Inferior parietal cortex (tissue), 1 donor: ENCODE measurements around the gene ADRA2B.
"Not testable (repeated sequence)": the region's sequence is repeated elsewhere in the genome, so short reads cannot be mapped to it uniquely, and the experiment has no call there.

Experiments
- DNase-seq: peaks from one replicate; pipeline ENCODE4 v3.0.0-alpha.2; 2016; ENCODE audit errors: extremely low spot score

Gene ADRA2B

DNA sequence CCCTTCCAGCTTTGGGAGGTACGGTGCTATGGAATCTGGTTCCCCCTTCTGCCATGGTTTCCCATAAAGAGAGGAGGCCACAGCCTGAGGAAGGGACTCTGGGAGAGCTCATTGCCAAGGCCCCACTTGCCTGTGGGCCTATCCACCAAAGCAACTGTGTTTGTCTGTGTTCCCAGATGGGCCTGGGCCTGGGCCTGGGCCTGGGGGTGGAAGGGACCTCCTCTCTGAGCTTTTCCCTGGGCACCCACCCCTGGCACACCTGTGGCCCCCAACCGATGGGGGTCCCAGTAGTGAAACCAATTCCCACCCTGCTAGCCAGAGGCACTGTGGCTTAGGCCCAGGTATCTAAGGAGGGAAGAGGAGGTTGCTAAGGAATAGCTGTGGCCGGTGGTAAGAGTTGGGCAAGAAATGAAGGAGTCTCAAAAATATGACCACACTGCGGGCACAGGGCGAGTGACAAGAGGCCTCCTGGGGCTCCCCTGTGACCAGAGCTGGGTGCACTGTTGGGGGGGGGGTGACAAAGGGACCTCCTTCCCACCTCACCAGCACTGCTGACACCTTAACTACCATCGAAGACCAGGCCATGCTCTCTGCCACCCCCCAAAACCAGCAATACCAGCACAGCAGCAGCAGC, 33.8 kb upstream of the ADRA2B start:
- no peak for DNase-seq

DNA sequence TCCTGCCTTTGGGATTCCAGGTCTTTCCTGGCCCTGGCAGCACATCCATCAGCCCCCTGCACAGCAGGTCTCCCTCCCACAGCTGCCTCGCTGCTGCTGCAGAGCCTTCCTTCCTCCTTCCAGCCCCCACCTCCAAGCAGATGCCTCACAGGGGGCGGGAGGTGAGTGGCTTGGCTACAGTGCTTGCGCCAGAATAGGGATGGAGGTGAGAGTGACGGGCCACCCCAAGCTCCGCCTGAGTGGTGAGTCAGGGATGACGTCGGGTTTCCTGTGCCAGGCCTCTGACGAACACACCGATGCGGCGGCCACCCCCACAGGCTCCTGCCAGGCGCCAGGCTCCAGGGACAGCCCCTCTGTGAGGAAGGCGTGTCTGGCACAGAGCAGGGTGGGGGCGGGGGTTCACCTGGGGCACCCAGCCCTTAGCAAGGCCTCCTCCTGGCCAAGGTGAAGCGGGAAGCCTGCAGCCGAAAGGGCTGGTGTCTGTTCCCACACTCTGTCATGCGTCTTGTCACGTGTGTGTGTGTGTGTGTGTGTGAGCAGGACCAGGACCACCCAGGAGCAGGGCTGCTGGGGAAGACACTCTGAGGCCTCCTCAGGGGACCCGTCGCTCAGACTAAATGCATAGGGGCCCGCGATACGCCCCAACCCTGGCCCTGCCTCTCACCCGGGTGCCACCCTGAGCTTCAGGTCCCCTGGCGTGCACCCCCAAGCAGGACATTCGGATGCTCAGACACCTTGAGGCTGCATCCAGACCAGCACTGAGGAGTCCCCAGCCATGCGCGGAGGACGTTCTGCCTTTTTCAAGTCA, 32.2 kb upstream of the ADRA2B start:
- DNase-seq, result no peak

DNA sequence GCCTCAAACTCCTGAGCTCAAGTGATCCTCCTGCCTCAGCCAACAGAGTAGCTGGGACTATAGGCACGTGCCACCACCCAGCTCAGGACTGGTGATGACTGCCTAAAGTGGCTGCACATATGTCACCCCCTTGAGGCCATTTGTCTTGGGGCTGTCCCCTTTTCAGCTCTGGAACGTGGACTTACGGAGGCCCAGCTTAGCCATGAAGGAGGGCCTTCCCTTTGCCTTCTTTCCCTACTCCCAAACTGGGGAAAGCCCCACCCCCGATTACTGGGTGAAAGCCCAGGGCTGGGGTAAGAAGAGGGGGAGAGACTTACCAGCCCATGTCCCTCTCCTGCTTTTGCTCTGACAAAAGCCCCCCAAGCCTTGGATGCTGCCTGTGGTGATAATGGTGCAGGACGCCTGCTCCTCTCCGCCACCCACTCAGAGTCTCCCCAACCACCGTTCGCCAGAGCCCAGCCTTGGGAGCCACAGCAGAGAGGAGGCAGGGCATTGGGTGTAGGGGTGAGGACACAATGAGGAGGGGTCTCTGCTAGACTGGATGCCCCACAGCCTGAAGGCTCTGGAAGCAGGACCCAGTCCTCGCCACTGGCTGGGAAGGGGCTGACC, 31.3 kb upstream of the ADRA2B start:
- DNase-seq, result no peak

DNA sequence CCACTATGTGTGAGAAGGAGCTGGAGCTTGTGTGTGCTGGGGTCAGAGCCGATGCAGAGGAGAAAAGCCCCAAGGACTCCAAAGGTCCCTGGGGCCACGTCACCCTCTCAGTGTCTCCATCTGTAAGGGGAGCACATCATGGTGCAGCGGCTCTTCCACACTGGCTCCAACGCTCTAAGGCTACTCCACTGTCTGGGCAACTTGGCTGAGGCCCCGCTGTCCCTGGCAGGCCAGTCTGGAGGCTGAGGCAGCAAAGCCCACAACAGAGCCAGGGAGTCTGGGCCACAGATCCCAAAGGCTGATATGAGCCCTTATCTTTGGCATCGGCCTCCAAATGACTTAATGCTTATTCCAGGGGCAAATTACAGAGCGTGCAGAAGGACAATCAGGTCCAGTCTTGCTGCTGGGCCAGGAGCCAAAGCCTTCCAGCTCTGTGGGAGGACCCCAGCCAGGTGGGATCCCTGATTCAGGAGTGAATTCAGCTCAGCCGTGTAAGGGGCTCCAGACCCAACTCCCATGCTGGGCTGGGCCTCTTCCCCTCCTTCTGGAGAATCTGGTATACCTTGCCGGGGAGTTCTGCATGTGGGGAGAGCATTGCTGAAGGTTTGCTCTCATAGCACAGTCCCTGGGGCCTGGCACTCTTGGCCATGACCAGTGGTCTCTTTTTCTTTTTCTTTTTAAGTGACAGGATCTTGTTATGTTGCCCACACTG, 30.7 kb upstream of the ADRA2B start:
- no peak for DNase-seq

DNA sequence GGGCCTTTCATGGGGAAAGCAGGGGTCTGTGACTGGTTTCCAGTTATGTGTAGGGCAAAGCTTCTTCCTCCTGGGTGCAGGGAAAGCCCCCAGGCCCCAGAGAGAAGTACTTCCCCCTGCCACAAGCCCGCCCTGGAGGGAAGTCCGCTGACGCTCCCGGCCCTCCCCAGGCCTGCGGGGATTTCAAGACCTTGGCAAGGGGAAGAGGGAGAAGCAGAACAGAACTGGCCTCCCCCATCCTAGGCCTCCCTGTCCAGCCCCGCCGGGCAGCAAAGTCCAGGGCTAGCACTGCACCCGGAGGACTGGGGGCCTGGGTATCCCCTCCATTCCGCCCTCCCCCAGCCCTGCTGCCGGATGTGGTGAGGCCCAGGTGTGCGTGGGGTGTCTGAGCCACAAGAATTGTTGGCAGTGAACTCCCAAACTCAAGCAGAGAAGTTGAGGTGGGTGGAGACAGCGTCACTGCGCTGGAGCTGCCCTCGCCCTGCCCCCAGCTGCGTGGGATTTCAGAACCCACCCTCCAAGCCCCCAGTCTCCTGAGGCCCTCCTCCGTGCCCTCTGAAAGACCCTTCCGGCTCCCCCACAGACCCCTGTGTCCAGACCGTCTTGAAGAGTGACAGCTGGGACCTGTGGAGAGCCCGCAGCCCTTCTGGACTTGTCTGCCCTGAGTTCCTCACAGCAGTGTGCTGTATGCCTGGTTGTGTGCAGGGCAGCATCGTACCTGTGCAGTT, 29.9 kb upstream of the ADRA2B start:
- DNase-seq, result no peak

DNA sequence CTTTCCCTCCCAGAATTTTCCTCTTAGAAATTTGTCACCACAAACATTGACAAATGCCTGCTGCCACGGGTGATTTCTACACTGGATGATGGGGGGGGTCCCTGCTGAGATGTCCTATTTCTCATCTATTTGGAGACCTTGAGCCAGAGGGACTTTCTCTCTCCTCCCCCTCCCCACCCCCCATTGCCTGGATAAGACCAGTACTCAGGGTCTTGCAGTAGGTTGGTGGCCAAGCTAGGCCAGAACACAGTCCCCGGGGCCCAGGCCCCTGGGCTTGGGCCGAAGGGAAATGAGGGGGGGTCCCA, 29.4 kb upstream of the ADRA2B start:
- no peak for DNase-seq

DNA sequence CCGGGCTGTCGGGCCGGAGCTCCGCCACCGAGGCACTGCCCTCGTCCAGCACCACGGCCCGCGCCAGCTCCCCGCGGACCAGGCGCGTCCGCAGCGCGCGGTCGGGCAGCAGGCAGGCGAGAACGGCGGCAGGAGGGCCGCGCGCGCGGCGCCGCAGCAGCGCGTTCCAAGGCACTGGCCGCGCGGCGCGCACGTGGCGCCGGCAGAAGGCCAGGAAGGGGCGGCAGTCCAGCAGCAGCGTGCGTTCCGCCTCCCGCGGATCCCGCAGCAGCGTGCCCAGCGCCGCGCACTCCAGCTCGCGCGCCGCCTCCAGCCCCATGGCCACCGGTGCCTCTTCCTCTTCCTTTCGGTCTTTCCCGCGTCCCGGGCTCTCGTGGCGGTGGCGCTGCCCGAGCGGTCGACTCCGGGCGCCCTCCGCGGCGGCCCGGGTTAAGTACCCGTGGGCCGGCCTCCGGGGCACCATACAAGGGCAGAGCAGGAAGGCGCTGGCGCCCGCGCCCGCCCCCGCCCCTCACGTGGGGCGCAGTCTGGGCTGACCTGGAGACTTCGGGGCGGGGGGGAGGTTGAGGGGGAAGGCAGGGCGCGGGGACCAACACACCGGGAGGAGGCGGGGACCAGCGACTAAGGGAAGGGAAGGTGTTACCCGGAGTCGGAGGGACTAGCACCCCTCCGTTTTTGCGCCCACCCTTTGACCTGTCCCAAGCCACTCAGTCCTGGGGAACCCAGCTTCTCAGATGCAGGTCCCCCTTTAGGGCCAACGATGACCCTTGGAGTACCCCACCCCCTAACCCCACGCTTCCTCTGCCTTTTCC, 28.9 kb upstream of the ADRA2B start, which contains the start of gene DUSP2:
Gene DUSP2 (minus strand): TSS at position 405 of the 812 bp plus-strand sequence. CDS start 86 bp downstream, at position 319.
- peak; percentile 45 for DNase-seq

DNA sequence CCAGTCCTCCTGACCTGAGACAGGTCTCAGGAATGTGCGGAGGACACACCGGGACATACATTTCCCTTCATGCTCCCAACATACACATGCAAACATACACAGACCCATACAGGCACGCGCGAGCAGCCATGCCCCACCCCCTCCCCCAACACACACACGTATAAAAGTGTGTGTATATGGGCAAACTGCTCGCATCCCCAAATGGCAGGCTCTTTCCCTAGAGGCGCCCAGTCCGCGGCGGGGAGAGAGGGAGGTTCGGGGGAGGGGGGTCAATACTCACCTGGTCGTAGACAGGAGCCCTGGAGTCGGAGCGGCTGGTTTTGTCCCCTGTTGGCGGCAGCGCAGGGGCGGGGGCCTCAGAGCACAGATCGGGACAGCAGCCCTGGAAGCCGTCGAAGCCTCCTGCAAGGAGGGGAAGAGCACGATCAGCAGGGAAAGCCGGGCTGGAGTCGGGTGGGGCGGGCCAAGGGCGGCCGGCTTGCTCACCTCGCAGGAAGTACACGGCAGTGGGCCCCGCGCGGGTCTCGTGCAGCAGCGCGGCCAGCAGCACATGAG, 28.2 kb upstream of the ADRA2B start:
- no peak for DNase-seq

DNA sequence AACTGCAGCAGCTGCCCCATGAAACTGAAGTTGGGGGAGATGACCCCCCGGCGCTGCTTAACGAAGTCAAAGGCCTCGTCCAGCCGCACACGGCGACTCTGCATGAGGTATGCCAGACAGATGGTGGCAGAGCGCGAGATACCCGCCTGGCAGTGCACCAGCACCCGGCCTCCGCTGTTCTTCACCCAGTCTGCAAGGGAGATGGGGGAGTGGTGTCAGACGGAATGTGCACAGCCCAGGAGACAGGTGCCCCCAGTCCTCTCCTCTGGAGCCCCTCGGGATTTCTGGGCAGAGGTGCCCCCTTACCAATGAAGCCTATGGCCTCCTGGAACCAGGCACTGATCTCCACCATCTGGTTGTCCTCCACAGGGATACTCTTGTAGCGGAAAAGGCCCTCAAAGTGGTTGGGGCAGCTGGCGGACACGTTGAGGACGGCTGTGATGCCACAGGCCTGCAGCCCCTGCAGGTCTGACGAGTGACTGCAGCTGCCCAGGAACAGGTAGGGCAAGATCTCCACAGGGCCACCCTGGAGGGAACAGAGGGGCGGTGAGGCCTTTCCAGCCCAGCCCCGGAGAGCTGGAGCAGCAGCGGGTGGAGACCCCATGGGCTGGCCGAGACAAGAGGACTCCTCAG, 27.6 kb upstream of the ADRA2B start:
- no peak for DNase-seq

DNA sequence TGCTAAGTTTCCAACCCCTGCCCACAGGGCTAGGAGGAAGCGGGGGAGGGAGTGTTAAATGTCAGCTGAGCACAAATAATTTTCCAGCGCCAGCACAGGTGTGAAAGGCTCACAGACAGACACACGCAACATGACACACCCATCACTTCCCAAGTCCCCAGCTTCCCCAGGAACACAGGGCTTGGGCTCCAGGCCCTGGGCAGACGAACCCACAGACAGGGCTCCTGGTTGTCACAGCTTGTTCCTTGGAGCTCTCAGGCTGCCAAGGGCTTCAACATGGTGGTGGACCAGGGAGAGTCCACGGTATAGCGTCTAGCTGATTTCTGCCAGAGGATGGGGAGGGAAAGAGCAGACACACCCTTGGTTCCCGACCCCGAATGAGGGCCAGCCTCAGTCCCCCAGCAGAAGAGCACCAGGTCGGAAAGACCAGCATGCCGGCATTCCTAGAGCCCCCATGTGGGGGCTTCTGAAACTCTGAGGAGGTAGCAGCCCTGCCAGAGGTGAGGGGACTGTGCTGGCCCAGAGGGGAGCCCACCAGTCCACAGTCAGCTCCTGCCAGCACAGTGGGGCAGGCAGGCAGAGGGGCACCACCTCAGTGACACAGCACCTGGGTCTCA, 27.0 kb upstream of the ADRA2B start:
- no peak for DNase-seq

DNA sequence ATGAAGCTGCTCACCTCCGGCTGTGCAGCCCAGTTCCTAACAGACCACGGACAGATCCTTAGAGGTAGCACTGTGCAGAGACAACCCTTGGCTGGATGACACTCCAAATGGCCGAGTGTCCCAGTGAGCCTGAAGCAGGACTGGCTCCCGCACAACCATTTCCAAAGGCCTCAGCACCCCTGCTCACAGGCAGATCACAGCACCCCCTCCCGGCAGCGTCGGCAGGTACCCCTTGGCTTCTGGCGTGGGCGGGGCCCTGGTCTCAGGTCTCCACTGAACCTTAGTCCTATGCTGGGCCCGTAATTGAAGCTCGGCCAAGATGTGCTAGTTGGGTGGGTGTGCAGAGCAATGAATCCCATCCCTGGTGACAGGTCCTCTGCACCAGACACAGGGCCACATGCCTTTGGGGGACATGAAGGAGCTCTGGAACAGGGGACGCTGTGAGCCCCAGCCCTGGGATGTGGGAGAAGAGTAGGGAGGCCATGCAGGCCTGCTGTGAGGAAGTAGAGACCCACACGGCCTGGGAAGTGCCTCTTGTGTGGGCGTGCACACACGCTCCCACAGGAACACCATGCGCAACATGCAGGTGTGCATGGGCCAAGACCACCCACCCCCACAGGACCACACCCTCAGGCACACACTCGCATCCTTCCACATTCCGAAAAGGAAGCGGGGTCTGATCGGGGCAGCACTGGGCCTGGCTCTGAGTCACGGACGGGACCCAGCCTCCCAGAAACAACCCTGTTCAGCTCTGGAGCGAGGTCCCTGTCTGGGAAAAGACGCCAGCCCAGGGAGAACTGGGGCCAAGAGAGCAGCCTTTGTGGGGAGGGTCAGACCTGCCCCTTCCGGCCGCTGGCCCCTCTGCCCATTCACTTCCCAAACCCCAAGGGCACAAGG, 26.1 kb upstream of the ADRA2B start:
- DNase-seq, result no peak

DNA sequence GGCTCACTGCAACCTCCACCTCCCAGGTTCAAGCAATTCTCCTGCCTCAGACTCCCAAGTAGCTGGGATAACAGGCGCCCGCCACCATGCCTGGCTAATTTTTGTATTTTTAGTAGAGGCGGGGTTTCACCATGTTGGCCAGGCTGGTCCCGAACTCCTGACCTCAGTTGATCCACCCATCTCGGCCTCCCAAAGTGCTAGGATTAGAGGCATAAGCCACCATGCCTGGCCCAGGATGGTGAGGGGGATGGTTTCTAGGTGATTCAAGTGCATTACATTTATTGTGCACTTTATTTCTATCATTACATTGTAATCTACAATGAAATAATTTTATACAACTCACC, 25.2 kb upstream of the ADRA2B start:
- DNase-seq, result not testable (repeated sequence)

DNA sequence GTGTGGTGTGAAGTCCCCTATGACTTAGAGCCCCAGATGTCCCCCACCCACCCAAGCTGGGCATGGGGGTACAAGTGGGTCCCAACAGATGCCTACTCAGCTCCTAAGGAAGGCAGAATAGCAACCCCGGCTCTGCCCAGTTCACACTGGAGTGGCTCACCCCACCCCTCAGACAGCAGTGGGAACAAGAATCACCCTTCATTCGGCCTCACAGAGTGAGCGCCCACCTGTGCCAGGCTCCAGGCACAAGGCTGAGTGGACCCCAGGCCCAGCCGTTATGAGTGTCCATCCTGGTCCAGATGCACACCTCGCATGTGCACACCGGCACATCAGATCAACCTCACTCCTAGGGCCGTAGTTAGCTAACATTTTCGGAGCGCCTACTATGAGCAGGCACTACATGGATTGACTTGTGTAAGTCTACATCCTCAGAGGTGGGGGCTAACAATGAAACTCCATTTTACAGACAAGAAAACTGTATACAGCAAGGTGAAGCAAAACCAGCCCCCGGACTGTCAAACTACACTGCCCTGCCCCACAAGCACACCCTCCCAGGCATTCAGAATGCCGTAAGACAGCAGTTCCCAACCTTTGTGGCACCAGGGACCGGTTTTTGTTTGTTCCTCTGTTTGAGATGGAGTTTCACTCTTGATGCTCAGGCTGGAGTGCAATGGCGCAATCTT, 24.7 kb upstream of the ADRA2B start:
- DNase-seq, result no peak

DNA sequence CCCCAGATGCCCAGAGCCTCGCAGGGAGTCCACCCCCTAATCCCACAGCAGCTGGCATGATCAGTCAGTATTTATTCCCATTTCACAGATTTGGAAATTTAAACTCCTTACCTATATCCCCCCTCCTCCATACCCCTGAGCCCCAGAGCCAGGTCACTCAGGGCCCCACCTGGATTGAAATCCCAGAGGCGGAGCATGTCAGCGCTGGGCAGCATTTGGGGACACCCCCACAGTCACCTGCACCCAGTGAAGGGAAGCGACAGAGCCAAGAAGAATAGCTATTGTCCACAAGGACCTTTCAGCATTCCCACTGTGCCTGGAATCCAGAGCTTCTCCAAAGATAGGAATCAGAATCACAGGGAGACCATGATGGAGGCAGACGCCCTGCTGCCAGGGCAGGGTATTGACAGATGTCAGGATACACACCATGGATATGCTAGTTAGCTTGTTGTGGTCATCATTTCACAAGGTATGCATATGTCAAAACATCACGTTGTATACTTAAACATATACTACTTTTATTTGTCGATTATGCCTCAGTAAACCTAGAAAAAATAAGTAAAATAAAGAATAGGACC, 22.9 kb upstream of the ADRA2B start:
- no peak for DNase-seq

DNA sequence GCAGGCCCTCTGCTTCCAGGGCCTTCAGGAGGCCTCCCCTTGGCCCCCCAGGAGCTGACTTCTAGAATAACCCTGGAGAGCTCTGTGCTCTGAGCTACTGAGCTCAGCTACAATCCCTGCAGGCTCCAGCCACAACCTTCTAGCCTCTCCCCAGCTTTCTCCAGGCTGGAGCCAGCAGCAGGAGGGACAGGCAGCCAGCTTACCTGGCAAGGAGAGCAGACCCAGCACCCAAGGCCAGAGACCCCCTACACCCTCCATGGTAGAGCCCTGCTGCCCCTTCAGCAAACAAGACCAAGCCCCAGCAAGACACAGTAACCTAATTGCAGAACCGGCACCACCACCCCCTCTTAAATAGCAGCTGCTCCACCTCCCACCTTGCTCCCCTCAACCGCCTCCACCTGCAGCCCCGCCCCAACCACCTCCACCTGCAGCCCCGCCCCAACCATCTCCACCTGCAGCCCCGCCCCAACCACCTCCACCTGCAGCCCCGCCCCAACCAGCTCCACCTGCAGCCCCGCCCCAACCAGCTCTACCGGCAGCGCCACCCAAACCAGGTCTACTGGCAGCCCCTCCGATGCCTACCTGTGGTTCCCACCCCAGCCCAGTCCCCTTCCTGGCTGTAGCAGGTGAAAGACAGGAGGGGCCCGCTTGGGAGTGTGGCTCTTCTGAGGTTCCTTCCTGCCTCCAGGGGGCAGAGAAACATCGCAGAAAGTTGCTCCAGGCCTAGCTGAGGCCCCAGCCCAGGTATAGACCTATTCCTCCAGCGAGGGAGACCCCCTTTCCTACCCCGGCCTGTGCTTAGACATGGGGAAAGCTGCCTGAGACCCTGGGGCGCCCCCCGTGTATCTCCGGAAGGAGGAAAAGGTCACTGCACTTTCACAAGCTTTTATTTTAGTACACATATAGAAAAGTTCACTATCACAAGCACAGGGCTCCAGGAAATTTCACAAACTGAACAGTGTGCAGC, 22.1 kb upstream of the ADRA2B start, which contains the start of gene ASTL:
Gene ASTL (minus strand): TSS at position 324 of the 967 bp plus-strand sequence. CDS start 66 bp downstream, at position 258.
- DNase-seq, result no peak
